Measurements from ENCODE around the gene FPR2. TPM values are rescaled to one million over a fixed set of nuclear protein-coding genes. Genes with fewer than 3 reads are reported as not detected.

FPR2 gene
- total and polyA plus RNA-seq, 2 donors = 1.2 to 1.4 TPM

DNA sequence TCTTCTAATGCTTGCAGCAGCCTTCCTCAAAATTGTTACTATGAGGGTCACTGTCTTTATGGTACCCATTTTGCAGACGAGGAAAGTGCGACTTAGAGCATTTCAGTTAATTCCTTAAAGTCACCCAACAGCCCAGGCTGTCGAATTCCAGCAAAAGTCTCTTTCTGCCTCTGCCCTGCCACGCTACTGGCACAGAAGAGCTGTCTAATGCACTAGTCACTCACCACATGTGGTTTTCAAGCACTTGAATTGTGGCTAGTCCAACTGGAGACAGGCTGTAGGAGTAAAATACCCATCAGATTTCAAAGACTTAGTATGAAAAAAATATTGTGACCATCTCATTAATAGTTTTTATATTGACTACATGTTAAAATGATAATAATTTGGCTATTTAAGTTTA, 11.0 kb upstream of the FPR2 start:
- no peaks in the 10 kb centered on the region for H3K9me3 ChIP-seq (ENCODE audit: control insufficient read depth in 2 of 2, insufficient read depth in 1 of 2, low read length in 1 of 2)
- no peaks in the 10 kb centered on the region for H3K27me3 ChIP-seq (ENCODE audit: control insufficient read depth in 2 of 2, insufficient read depth in 1 of 2, low read length in 1 of 2)
- no peaks in the 10 kb centered on the region for H3K36me3 ChIP-seq (ENCODE audit: control insufficient read depth in 2 of 2, insufficient read depth in 2 of 2, low read length in 1 of 2)
- no peaks in the 10 kb centered on the region for H3K4me1 ChIP-seq (ENCODE audit: control insufficient read depth in 2 of 2, insufficient read depth in 2 of 2, low read length in 2 of 2)
- no peak overlapping the region for H3K27ac ChIP-seq (ENCODE audit: low read depth in 1 of 2, low read length in 1 of 2)
- H3K4me3 ChIP-seq (ENCODE audit: low read length in 2 of 2) = no peak overlapping the region
- DNase-seq (ENCODE audit: low read depth in 6 of 9, low spot score in 9 of 9) = no peak
- WGBS = 92% methylated on average over 4 of the region's 4 CpGs

DNA sequence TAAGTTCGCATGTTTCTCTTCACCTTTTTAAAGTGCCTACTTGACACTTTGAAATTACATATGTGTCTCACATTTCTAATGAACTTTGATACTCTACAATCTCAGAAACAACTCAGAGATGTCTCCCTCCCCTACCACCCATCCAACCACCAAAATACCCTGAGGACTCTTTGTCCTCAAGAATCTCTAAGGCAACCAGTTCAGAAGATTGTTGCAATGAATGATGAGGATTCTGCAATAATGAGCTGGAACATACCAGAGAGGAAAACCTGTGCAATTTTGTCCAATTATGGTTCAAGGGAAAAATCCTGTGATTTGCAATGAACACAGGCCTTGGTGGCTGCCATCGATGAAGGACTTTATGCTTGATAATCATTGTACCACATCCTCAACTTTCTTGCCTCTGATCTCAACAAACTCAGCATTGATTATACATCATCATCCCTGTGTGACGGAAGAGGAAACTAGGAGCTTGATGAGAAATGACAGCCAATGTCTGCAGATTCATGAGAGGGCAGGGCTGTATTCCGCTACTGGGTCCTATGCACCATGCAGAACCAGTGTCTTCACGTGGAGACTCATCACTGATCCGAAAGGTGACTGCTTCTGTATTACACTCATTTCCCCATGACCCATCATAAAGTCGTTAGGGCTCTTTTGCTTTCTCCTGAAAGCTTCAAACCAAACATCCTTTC, 10.4 kb upstream of the FPR2 start:
- no peaks in the 10 kb centered on the region for H3K27me3 ChIP-seq (ENCODE audit: control insufficient read depth in 2 of 2, insufficient read depth in 1 of 2, low read length in 1 of 2)
- 96% methylated on average over 7 of the region's 7 CpGs for WGBS
- no peaks in the 10 kb centered on the region for H3K36me3 ChIP-seq (ENCODE audit: control insufficient read depth in 2 of 2, insufficient read depth in 2 of 2, low read length in 1 of 2)
- H3K27ac ChIP-seq (ENCODE audit: low read depth in 1 of 2, low read length in 1 of 2) = no peak overlapping the region
- no peaks in the 10 kb centered on the region for H3K4me1 ChIP-seq (ENCODE audit: control insufficient read depth in 2 of 2, insufficient read depth in 2 of 2, low read length in 2 of 2)
- no peaks in the 10 kb centered on the region for H3K9me3 ChIP-seq (ENCODE audit: control insufficient read depth in 2 of 2, insufficient read depth in 1 of 2, low read length in 1 of 2)
- DNase-seq (ENCODE audit: low read depth in 6 of 9, low spot score in 9 of 9) = no peak
- no peak overlapping the region for H3K4me3 ChIP-seq (ENCODE audit: low read length in 2 of 2)

DNA sequence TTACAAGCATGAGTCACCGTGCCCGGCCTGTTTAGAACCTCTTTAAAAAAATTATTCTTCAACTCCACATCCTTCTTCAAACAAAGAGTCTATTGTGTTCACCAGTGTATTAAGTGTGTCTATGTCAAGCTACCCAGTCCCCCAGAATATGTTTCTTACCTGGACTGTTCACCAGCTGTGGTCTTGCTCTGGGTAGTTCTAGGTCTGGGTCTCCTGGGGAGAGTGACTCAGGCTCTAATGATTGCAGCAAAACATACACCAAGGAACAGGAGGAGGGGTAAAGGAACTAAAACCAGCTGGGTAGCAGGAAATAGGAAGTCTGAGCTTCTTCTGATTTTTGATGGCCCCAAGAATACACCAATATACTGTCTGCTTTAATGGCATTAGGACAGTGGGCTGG, 9.3 kb upstream of the FPR2 start, which contains the start of gene FPR1:
Gene FPR1 (minus strand): TSS at position 224 of the 400 bp plus-strand sequence. CDS start 4,884 bp downstream, outside the sequence.
- DNase-seq (ENCODE audit: low read depth in 6 of 9, low spot score in 9 of 9) = no peak
- H3K4me3 ChIP-seq (ENCODE audit: low read length in 2 of 2) = no peak within 1 kb of the TSS
- H3K4me1 ChIP-seq (ENCODE audit: control insufficient read depth in 2 of 2, insufficient read depth in 2 of 2, low read length in 2 of 2) = no peaks in the 10 kb centered on the region
- no peaks in the 10 kb centered on the region for H3K36me3 ChIP-seq (ENCODE audit: control insufficient read depth in 2 of 2, insufficient read depth in 2 of 2, low read length in 1 of 2)
- H3K27ac ChIP-seq (ENCODE audit: low read depth in 1 of 2, low read length in 1 of 2) = no peak within 1 kb of the TSS
- no peaks in the 10 kb centered on the region for H3K27me3 ChIP-seq (ENCODE audit: control insufficient read depth in 2 of 2, insufficient read depth in 1 of 2, low read length in 1 of 2)
- no peaks in the 10 kb centered on the region for H3K9me3 ChIP-seq (ENCODE audit: control insufficient read depth in 2 of 2, insufficient read depth in 1 of 2, low read length in 1 of 2)
- 98% methylated on average over 2 of the region's 2 CpGs for WGBS

DNA sequence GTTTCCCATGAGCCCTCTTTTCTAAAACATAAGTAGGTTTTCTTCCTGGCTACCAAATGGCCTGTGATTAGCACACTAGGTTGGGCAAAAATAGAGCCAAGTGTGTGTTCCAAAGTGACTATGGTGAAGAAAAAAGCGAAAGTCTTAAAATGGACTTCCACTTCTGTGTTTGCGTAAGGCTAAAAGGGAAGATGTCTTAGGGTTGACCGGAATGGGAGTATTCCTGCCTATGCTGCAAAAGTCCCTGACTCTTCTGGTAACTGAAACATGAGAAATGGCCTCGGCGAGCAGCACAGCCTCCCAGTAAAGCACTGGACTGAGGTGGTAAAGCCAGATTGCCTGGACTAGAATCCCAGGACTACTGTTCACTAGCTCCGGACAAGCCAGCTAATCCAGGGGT, 6.9 kb upstream of the FPR2 start:
- H3K36me3 ChIP-seq (ENCODE audit: control insufficient read depth in 2 of 2, insufficient read depth in 2 of 2, low read length in 1 of 2) = no peaks in the 10 kb centered on the region
- 93% methylated on average over 6 of the region's 6 CpGs for WGBS
- H3K9me3 ChIP-seq (ENCODE audit: control insufficient read depth in 2 of 2, insufficient read depth in 1 of 2, low read length in 1 of 2) = no peaks in the 10 kb centered on the region
- H3K4me3 ChIP-seq (ENCODE audit: low read length in 2 of 2) = no peak overlapping the region
- DNase-seq (ENCODE audit: low read depth in 6 of 9, low spot score in 9 of 9) = no peak
- no peak overlapping the region for H3K27ac ChIP-seq (ENCODE audit: low read depth in 1 of 2, low read length in 1 of 2)
- no peaks in the 10 kb centered on the region for H3K4me1 ChIP-seq (ENCODE audit: control insufficient read depth in 2 of 2, insufficient read depth in 2 of 2, low read length in 2 of 2)
- no peaks in the 10 kb centered on the region for H3K27me3 ChIP-seq (ENCODE audit: control insufficient read depth in 2 of 2, insufficient read depth in 1 of 2, low read length in 1 of 2)

DNA sequence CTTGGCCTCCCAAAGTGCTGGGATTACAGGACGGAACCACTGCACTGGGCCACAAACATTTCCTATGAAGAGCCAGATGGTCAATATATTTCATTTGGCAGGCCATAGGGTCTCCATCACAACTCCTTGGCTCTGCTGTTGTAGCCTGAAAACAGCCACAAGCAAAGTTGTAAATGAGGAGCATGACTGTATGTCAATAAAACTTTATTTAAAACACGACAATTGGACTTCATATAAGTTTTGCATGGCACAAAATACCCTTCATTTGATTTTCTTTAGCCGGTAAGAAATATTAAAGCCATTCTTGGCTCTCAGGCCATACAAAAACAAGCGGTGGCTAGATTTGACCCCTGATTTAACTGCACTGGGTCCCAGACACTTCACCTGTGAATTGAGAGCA, 6.2 kb upstream of the FPR2 start:
- Histone ChIP-seq H3K4me3 (ENCODE audit: low read length in 2 of 2) (no peak overlapping the region), H3K27ac (ENCODE audit: low read depth in 1 of 2, low read length in 1 of 2) (no peak overlapping the region)

DNA sequence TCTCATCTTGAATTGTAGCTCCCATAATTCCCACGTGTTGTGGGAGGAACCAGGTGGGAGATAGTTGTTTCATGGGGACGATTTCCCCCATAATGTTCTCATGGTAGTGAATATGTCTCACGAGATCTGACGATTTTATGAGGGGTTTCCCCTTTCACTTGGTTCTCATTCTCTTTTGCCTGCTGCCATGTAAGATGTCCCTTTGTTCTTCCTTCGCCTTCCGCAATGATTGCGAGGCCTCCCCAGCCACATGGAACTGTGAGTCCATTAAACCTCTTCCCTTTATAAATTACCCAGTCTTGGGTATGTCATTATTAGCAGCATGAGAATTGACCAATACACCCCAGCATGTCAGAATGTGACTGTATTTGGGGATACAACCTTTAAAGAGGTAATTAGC, 5.4 kb upstream of the FPR2 start:
- no peak for DNase-seq (ENCODE audit: low read depth in 6 of 9, low spot score in 9 of 9)
- H3K27ac ChIP-seq (ENCODE audit: low read depth in 1 of 2, low read length in 1 of 2) = no peak overlapping the region

More for the DNA sequence above, 6.2 kb upstream of the FPR2 start:
- Histone ChIP-seq H3K9me3 (ENCODE audit: control insufficient read depth in 2 of 2, insufficient read depth in 1 of 2, low read length in 1 of 2) (no peaks in the 10 kb centered on the region), H3K4me1 (ENCODE audit: control insufficient read depth in 2 of 2, insufficient read depth in 2 of 2, low read length in 2 of 2) (no peaks in the 10 kb centered on the region), H3K36me3 (ENCODE audit: control insufficient read depth in 2 of 2, insufficient read depth in 2 of 2, low read length in 1 of 2) (no peaks in the 10 kb centered on the region), H3K27me3 (ENCODE audit: control insufficient read depth in 2 of 2, insufficient read depth in 1 of 2, low read length in 1 of 2) (no peaks in the 10 kb centered on the region)
- 91% methylated on average over 4 of the region's 4 CpGs for WGBS
- DNase-seq (ENCODE audit: low read depth in 6 of 9, low spot score in 9 of 9) = no peak

DNA sequence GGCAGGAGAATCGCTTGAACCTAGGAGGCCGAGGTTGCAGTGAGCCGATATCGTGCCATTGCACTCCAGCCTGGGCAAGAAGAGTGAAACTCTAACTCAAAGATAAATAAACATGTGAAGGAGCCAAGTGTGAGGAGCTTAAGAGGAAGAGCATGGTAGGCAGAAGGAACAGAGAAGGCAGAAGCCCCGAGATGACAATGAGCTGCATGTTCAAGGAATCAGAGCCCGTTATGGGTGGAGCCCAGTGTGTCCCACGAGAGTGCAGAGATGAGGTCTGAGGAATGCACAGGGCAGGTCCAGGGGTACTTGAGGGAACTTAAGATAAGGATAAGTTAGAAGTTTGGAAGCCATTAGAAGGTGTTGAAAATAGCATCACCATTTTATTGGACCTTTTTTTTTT, 716 bp downstream of the FPR2 start:
- H3K4me3 ChIP-seq (ENCODE audit: low read length in 2 of 2) = no peak overlapping the region
- H3K9me3 ChIP-seq (ENCODE audit: control insufficient read depth in 2 of 2, insufficient read depth in 1 of 2, low read length in 1 of 2) = no peaks in the 10 kb centered on the region
- no peak for DNase-seq (ENCODE audit: low read depth in 6 of 9, low spot score in 9 of 9)
- H3K4me1 ChIP-seq (ENCODE audit: control insufficient read depth in 2 of 2, insufficient read depth in 2 of 2, low read length in 2 of 2) = no peaks in the 10 kb centered on the region
- 97% methylated on average over 7 of the region's 7 CpGs for WGBS
- H3K36me3 ChIP-seq (ENCODE audit: control insufficient read depth in 2 of 2, insufficient read depth in 2 of 2, low read length in 1 of 2) = no peaks in the 10 kb centered on the region
- H3K27me3 ChIP-seq (ENCODE audit: control insufficient read depth in 2 of 2, insufficient read depth in 1 of 2, low read length in 1 of 2) = no peaks in the 10 kb centered on the region
- no peak overlapping the region for H3K27ac ChIP-seq (ENCODE audit: low read depth in 1 of 2, low read length in 1 of 2)

More for the DNA sequence above, 5.4 kb upstream of the FPR2 start:
- Histone ChIP-seq H3K4me1 (ENCODE audit: control insufficient read depth in 2 of 2, insufficient read depth in 2 of 2, low read length in 2 of 2) (no peaks in the 10 kb centered on the region), H3K4me3 (ENCODE audit: low read length in 2 of 2) (no peak overlapping the region), H3K9me3 (ENCODE audit: control insufficient read depth in 2 of 2, insufficient read depth in 1 of 2, low read length in 1 of 2) (no peaks in the 10 kb centered on the region), H3K36me3 (ENCODE audit: control insufficient read depth in 2 of 2, insufficient read depth in 2 of 2, low read length in 1 of 2) (no peaks in the 10 kb centered on the region), H3K27me3 (ENCODE audit: control insufficient read depth in 2 of 2, insufficient read depth in 1 of 2, low read length in 1 of 2) (no peaks in the 10 kb centered on the region)
- 95% methylated on average over 7 of the region's 7 CpGs for WGBS

DNA sequence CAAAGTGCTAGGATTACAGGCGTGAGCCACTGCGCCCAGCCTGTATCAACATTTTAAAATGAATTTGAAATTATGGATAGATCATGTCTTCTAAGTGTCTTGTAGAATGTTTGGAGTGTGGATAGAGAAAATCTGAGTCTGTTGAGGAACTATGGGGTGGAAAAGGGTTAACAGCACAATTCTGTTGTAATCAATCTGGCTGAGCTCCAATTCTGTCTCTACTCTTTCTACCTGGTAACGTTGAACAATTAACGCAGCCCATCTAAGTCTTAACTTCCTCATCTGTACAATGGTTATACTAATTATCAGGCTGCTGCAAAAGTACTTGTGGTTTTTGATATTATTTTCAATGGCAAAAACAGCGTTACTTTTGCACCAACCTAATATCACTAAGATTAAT, 4.1 kb downstream of the FPR2 start:
- Histone ChIP-seq H3K9me3 (ENCODE audit: control insufficient read depth in 2 of 2, insufficient read depth in 1 of 2, low read length in 1 of 2) (no peaks in the 10 kb centered on the region), H3K4me1 (ENCODE audit: control insufficient read depth in 2 of 2, insufficient read depth in 2 of 2, low read length in 2 of 2) (no peaks in the 10 kb centered on the region), H3K4me3 (ENCODE audit: low read length in 2 of 2) (no peak overlapping the region), H3K36me3 (ENCODE audit: control insufficient read depth in 2 of 2, insufficient read depth in 2 of 2, low read length in 1 of 2) (no peaks in the 10 kb centered on the region), H3K27me3 (ENCODE audit: control insufficient read depth in 2 of 2, insufficient read depth in 1 of 2, low read length in 1 of 2) (no peaks in the 10 kb centered on the region), H3K27ac (ENCODE audit: low read depth in 1 of 2, low read length in 1 of 2) (no peak overlapping the region)
- WGBS = 58% methylated on average over 5 of the region's 5 CpGs
- no peak for DNase-seq (ENCODE audit: low read depth in 6 of 9, low spot score in 9 of 9)

DNA sequence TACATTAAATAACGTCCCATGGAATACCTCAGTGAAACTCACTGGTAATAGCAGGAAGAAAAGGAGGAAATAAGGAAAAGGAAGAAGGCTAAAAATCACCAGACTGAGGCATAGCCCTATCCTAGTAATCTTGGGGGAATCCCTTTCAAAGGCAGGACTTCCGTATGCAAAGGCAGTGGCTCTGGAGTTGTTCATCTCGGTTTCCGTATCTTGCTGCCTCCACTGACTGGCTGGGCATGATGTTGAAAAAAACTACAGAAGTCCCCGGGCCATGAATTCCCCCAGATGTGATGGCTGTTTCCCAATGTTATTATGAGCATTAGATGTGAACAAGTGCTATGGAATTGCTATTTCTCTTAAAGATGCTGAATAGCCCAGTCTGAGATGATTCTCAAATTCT, 5.5 kb downstream of the FPR2 start:
- Histone ChIP-seq H3K4me1 (ENCODE audit: control insufficient read depth in 2 of 2, insufficient read depth in 2 of 2, low read length in 2 of 2) (no peaks in the 10 kb centered on the region), H3K27me3 (ENCODE audit: control insufficient read depth in 2 of 2, insufficient read depth in 1 of 2, low read length in 1 of 2) (no peaks in the 10 kb centered on the region), H3K4me3 (ENCODE audit: low read length in 2 of 2) (no peak overlapping the region), H3K9me3 (ENCODE audit: control insufficient read depth in 2 of 2, insufficient read depth in 1 of 2, low read length in 1 of 2) (no peaks in the 10 kb centered on the region), H3K36me3 (ENCODE audit: control insufficient read depth in 2 of 2, insufficient read depth in 2 of 2, low read length in 1 of 2) (no peaks in the 10 kb centered on the region), H3K27ac (ENCODE audit: low read depth in 1 of 2, low read length in 1 of 2) (no peak overlapping the region)
- no peak for DNase-seq (ENCODE audit: low read depth in 6 of 9, low spot score in 9 of 9)
- WGBS = 91% methylated on average over 5 of the region's 5 CpGs
